Psoas muscle (tissue), 8 donors: Measurements from ENCODE around the gene CHSY1. TPM values are rescaled to one million over a fixed set of nuclear protein-coding genes. Genes with fewer than 3 reads are reported as not detected.

Experiments used
- ATAC-seq, 4 donors: fragments of 200-7000 bp; cut with Tn5 transposase; one replicate each; pipeline ENCODE4 v1.9.1; 2020; ENCODE audit warnings: moderate library complexity in 3 of 4, mild to moderate bottlenecking in 2 of 4
- DNase-seq, 2 donors: peaks; one replicate each; pipeline ENCODE4 v3.0.0-alpha.2; 2020
- H3K27ac ChIP-seq: fragments of 200-600 bp; one replicate; pipeline ENCODE4 v1.8.0; 2022
- H3K27me3 ChIP-seq, 3 donors: fragments of 200-600 bp in 1 of 3; one replicate each; pipeline versions ENCODE4 v1.6.1 to v1.8.0; 2013 to 2022; ENCODE audit warnings: low read length in 2 of 3, mild to moderate bottlenecking in 2 of 3, moderate library complexity in 1 of 3; ENCODE audit not compliant: insufficient read depth in 3 of 3
- H3K36me3 ChIP-seq, 2 donors: fragments of 200-600 bp in 1 of 2; one replicate each; pipeline versions ENCODE4 v1.6.1 to v1.8.0; 2013 to 2022; ENCODE audit warnings: low read depth in 1 of 2, mild to moderate bottlenecking in 1 of 2, moderate library complexity in 1 of 2; ENCODE audit not compliant: insufficient read depth in 1 of 2
- H3K4me1 ChIP-seq: fragments of 200-600 bp; one replicate; pipeline ENCODE4 v1.8.0; 2022
- H3K4me3 ChIP-seq: fragments of 200-600 bp; one replicate; pipeline ENCODE4 v1.8.0; 2022; ENCODE audit warnings: mild to moderate bottlenecking
- H3K9me3 ChIP-seq: fragments of 200-600 bp; one replicate; pipeline ENCODE4 v1.8.0; 2022
- CTCF ChIP-seq: fragments of 200-600 bp; IDR thresholded peaks from one replicate; pipeline ENCODE4 v1.8.0; 2022; ENCODE audit warnings: antibody characterized with exemption
- WGBS, 3 donors: extraction: QIAGEN DNeasy Blood & Tissue Kit; methylation state at CpG; one replicate each; pipeline versions ENCODE4 v1.1.6 to v1.1.7; 2013; 5-methylcytosine and 5-hydroxymethylcytosine counted together
- intact Hi-C, 2 donors: fragments of 100-400 bp; cut with DNase I; formaldehyde crosslinking; loops; one replicate each; pipeline versions ENCODE4 v1.11.0 to v1.14.2; 2022
- polyA plus RNA-seq, 3 donors: library from polyadenylated mRNA; stranded (reverse); fragments of 200-250 nt; gene quantifications; one replicate each; pipeline ENCODE4 v1.2.3, GENCODE V29; 2013
- total RNA-seq, 4 donors: library from RNA; stranded (reverse); fragmentation: NEBNext Ultra II Directional in 2 of 4; extraction: Animal tissue kit (Norgen Biotek cat#: 25700) in 2 of 4; gene quantifications; one replicate each; pipeline versions ENCODE4 v1.2.1 to v1.2.4, GENCODE V29; 2021 to 2023
- donor health status: healthy with polysubstance abuse.
- donor health status: DM: no; HTN: no; CAD: no; lungs with moderate emphysema.
- donor health status: Bipolar disorder and iron deficiency.
- donor health status: healthy.
- donor health status: DM: yes; HTN: yes; CAD: no.
- donor health status: DM: no; HTN: no; CAD: no.
- donor health status: DM: no; HTN: no; CAD: no.
- donor health status: DM: yes; HTN: yes; CAD: no.

The CHSY1 gene
- total and polyA plus RNA-seq, 7 donors = 2.9 to 11.4 (median 6.7) TPM

DNA sequence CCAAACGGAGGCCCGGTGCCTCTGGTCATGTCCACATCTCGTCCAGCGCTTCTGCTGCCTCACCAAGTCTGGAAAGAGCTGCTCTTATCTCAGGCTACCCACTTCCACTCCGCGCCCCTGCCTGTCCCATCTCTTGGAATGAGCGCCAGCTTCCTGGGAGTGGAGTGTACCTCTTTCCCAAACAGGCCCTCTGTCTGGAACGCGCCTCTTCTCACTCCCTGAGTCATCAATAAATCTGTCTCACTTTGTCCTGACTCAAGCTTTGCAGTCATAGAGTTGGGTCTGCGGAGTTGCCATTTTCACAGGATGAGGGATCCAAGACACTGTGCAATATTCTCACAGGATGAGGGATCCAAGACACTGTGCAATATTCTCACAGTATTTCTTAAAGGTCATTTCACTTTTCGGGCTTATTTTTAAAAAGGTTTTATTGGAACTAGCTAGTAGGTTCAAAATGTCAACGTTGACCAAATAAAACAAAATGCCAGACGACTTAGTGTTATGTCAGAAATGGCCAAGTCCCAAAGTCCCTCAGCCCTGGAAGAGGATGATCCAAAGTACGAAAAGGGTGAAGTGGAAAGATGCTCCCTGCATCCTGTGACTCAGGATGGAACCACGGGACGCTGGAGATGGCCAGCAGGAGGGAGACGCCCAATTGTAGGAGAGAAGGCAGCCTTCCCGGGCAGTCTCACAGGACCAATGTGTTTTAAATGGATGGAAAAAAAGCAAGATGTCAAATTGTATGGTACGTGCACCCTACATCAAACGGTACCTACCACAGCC is 81.1 kb downstream of the CHSY1 start:
- no peak overlapping the region for H3K4me3 ChIP-seq
- DNase-seq = peak; percentile 73 to 74
- ATAC-seq = peak in 3 of 4 donors; percentile 20 to 52 (median 34)
- TF ChIP-seq CTCF = no peak
- peaks cover 0 to 6% of the 10 kb centered on the region in 2 donors for H3K36me3 ChIP-seq
- H3K9me3 ChIP-seq = peaks cover 10% of the 10 kb centered on the region
- intact Hi-C loops = no loop called here
- H3K4me1 ChIP-seq = peaks cover 26% of the 10 kb centered on the region
- peak overlapping the region; percentile 30 for H3K27ac ChIP-seq
- no peaks in the 10 kb centered on the region for H3K27me3 ChIP-seq
- WGBS, 3 donors = 70 to 79% (median 73%) methylated on average over 20 of the region's 20 CpGs

DNA sequence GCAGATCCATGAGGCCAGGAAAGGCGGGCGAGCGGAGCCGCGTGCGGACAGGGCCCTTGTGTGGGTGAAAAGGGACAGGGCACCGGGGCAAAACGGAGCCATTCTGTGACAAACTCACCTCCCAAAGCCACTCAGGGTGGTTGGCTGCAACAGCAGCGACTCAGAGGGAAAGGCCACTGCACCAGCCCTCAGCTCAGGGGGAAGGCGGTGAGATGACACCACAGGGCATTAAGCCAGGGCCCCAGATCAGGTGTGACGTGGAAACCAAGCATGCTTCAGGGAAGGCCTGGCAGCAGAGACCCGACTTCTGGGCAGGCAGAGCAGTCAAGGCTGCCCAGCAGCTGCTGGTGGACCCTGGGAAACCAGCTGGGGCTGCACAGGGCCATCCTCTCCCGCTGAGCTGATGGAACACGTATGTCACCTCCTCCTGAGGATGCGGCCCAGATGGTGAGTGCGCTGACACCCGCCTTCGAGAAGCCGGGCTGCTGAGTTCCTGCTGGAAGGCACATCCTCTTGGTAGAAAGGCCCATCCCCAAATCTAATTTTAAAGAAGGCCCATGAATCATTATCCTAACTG is 82.3 kb downstream of the CHSY1 start:
- 36 to 53% (median 43%) methylated on average over 19 of the region's 19 CpGs for WGBS, 3 donors
- no peaks in the 10 kb centered on the region for H3K36me3 ChIP-seq
- H3K4me3 ChIP-seq = no peak overlapping the region
- H3K27ac ChIP-seq = peak overlapping the region; percentile 71
- DNase-seq (peak; percentile 39 to 78), ATAC-seq (peak; percentile 59 to 92 (median 86))
- no peak for TF ChIP-seq CTCF
- H3K9me3 ChIP-seq = peaks cover 17% of the 10 kb centered on the region
- H3K27me3 ChIP-seq = no peaks in the 10 kb centered on the region
- intact Hi-C loops = no loop called here
- H3K4me1 ChIP-seq = peaks cover 26% of the 10 kb centered on the region

DNA sequence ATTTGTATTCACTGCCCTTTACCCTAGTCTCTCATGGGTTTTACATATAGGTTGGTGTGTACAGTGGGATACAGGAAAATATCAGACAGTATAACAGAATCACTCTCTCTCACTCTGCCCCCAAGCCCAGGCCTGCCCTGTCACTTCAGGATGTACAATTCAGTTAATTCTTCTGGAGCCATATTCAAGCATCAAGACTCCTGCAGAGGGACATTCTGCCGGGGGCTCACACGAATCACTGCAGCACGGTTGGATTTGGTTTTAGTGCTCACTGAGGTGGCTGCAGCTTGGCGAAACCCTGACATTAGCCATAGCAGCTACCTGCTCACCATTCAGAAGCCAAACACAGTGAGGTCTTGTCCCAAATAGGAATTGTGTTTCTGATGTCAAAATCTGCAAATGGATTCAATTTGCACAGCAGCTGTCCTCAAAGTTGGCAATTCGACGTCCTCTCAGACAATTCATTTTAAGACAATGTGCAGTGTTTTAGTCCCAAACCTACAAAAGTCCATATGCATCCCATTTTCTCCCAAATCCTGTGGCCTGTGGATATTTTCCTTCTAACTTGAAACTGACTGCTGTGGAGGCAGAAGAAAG is 82.9 kb downstream of the CHSY1 start:
- Histone ChIP-seq H3K27ac (peak overlapping the region; percentile 71), H3K9me3 (peaks cover 17% of the 10 kb centered on the region), H3K4me1 (peaks cover 26% of the 10 kb centered on the region), H3K36me3 (no peaks in the 10 kb centered on the region), H3K27me3 (no peaks in the 10 kb centered on the region), H3K4me3 (peak overlapping the region; percentile 25)
- WGBS, 3 donors = 63 to 78% (median 77%) methylated on average over 6 of the region's 6 CpGs
- ATAC-seq (no peak), DNase-seq (no peak)
- no peak for TF ChIP-seq CTCF
- intact Hi-C loops = no loop called here

DNA sequence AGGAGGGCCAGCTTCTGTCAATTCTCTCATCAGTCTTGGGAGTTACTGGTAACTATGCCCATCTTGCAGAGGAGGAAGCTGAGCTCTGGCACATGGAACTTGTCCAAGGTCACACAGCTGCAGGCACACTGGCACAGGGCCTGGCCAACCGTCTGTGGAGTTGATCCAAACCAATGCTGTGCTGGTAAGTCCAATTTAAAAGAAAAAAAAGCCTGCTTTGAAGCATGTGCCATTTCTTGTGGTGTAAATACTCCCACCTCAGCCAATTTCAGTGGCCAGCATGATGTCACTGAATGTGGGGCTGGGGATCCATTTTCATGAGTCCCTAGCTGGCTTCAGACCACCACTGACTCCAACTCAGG is 83.4 kb downstream of the CHSY1 start:
- DNase-seq (peak; percentile 56 to 72), ATAC-seq (peak in 3 of 4 donors; percentile 12 to 36 (median 31))
- peaks cover 17% of the 10 kb centered on the region for H3K9me3 ChIP-seq
- H3K36me3 ChIP-seq = no peaks in the 10 kb centered on the region
- H3K27me3 ChIP-seq = no peaks in the 10 kb centered on the region
- WGBS, 3 donors = 4 to 67% (median 17%) methylated on average over 1 of the region's 1 CpG
- H3K4me1 ChIP-seq = peaks cover 26% of the 10 kb centered on the region
- H3K27ac ChIP-seq = peak overlapping the region; percentile 71
- no peak for TF ChIP-seq CTCF
- peak overlapping the region; percentile 25 for H3K4me3 ChIP-seq
- intact Hi-C loops = no loop called here
